ENCODE measurements around the gene ANKRD10.

ANKRD10 gene

DNA sequence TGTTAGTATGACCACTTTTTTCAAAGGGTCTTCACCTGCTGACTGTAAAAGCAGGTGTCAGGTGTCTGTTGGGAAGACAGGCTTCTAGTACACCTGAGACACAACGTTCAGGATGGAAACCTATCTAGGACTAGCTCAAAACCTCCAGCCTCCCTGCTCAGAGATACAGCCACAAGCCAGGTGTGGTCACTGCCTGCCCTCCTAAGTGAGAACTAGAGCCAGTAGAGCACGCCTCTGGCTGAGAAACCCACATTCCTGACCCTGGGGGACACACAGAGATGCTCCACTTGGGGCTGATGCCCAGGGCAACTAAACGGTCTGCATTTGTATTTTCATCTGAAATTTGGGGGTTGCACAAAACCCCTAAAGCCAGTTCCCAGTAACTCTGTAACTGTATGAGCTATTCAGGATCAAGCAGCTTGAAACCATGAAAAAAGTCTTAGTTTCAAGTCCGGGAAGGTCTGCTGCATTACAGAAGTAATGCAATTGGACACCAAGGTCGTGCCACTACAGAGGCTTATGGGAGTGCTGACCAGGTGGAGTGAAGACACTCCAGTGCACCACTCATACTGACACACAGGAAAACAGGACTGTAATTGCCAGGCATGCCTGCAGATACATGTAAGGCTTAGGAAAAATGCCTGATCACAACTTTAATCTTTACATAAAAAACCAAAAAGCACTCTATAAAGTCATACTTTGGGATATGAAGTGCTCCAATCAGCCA is 27.8 kb downstream of the ANKRD10 start:
- no peak for DNase-seq (ENCODE audit: low read depth in 2 of 3, low spot score in 2 of 3)

DNA sequence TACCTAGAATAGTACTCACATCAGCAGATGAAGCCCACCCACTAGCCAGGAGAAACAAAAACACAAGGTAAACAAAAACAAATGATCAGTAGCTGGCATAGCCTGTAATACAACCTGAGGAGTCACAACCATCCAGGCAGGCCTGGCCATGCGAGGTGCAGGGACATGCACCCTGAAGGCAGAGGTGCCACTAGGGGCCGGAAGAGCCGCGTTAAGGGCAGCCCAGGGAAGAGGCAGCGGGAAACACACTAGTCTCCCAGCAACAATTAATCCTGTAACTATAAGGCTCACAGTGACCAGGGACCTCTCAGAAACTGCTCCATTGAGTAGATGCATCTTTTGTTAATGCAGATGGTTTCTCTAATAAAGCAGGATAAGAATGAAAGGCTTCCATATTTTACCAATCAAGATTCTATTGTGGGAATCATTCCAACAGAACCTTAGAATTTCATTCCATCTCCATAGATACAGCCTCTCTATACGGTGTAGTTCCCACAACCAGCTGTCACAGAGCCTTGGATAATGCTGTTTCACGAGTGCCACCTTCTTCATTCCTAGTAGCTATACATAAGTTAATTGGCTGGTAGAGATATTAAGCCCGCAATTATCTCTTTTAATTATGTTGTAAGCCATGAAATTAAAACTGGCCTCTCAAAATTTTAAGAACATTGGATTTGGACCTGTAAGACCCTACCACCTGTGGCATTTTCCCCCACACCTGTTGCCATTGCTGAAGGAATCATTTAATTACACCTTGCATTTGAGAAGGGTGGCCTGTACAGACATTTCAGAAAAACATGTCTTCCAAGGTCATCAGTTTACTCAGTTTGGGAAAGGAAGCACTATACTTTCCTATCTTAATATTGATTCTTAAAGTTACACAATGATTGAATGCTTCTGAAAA is 28.7 kb downstream of the ANKRD10 start:
- DNase-seq (ENCODE audit: low read depth in 2 of 3, low spot score in 2 of 3): no peak

DNA sequence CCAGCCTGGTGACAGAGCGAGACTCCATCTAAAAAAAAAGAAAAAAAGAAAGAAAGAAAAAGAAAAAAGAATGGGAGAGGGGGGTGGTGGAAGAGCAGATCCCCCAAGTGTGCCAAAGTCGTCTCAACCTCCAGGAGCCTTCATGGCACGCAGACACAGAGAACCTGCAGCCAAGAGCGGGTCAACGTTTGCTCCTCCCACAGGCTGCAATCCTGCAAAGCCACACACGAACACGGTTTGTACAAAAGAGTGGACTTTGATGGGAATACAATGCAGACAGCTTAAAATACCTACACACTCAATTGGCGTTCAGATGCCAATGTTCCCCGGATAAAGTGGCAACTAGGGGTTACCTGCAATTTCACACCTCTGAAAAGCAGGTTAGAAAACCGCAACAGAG is 29.4 kb downstream of the ANKRD10 start:
- DNase-seq (ENCODE audit: low read depth in 2 of 3, low spot score in 2 of 3): no peak

DNA sequence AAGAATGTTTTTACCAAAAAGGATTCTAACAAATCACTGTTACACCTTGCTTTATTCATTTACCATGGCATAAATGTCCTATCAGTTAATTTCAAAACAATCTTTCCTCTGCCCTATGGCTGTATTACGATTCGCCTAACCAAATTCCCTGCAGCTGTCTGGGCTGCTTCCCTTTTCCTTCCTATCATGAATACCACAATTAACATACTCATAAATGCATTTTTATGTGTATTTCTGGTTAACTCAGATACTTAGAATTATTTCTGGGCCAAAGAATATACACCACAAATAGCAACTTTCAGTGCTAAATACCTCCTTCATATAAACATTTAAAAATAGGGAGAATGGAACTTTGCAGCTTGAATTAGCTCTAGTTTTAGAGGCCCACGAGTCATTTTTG is 30.4 kb downstream of the ANKRD10 start:
- DNase-seq (ENCODE audit: low read depth in 2 of 3, low spot score in 2 of 3): no peak

DNA sequence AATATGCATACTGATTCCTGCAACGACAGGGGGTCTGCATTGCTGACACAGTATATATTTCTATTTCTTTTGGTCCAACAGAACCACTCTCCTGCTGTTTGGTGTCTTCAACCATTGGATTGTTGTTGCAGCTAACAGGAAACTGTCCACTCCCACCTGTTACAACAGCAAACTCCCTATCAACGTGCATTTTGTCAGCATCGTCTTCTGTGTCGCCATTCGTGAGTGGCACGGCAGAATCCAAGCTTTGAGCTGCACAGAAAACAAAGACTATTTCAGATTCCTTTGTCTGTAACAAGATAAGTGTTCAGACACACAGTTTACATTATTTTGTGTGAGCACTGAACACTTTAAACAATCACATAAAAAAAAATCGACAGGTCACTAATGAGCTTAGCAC is 31.3 kb downstream of the ANKRD10 start:
- DNase-seq (ENCODE audit: low read depth in 2 of 3, low spot score in 2 of 3): no peak

DNA sequence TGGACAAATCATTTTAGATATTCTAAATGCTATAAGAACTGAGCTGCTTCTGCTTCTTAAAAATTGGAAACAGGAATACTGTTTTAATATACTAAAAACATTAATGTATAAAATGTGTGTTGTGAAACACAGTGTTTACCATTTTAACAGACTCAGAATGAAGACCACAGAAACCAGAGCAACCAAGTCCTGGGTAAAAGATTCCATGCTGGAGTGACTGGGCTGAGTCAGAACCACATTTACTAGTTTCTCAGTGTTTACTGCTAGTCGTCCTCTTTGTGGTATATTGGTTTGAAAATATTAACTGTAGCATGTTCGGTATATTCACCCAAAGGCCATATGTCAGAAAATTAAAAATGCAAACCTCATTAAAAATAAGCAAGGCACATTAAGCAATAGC is 31.9 kb downstream of the ANKRD10 start:
- DNase-seq (ENCODE audit: low read depth in 2 of 3, low spot score in 2 of 3): no peak

DNA sequence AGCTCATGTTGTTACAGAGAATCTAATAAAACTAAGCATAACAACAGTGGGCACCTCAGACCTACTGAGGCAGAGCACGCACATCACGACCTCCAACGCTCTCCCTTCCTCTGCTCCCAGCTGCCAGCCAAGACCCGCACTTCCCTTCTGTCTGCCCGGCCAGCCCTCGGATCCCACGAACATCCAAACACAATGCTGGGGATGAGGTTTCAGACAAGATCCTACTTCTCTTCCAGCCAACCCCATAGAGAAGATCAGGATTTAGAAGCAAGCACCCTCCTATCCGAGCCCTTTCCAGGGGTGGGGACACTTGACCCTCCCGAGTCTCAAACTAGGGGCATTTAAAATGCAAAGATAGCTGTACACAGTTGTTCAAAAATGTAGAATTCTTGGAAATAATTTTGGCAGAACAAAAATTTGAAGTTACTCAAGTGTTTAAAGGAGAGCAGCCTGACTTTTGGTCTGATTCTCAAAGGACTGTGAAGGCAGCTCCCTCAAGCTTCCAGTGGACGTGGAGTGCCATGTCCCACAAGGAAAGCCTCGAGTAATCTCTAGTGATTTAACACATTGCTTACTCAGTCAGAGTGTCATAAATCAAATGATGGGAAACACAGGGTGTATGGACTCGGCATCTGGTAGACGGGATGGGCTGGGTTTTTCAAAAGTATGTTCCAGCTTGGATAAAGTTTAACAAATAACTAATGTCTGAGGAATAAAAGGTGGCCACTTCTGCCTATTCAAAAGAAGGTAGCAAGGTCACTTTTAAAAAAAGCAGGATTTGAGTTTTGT is 32.8 kb downstream of the ANKRD10 start:
- no peak for DNase-seq (ENCODE audit: low read depth in 2 of 3, low spot score in 2 of 3)

DNA sequence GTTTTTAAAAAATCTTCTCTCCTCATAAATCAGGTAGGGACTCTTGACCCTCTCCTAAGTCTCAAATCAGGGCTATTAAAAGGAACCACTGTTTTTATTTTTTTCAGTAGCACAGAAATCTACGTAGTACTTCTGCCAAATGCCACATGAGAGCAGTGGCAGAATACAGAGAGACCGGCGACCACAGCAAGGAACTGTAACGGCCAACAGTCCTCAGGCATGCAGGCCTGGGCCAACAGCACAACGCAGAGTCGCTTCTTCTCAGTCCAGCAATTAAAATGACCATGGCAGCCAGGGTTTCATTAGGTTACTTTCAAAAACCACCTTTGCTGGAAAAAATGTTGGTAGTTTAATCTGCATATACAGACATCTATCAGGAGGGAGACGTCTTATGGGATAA is 34.2 kb downstream of the ANKRD10 start:
- DNase-seq (ENCODE audit: low read depth in 2 of 3, low spot score in 2 of 3): no peak

DNA sequence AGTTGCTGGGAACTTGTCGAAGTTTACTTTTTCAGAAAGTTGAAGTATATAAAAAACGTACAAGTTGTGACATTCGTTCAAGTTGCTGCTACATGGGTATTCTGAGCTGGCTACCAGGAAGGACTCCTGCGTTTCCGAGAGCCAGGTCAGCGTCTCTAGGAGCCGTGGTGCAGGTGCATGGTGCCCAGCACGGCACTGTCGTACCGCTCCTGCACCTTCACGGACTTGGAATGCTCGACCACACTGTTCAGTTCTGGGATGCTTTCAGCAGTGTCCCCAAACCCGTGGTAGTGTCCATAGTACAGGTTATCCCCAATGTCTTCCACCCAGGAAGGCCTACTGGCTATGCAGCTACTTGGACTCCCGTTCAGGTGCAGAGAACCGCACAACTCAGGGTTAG is 35.4 kb downstream of the ANKRD10 start:
- no peak for DNase-seq (ENCODE audit: low read depth in 2 of 3, low spot score in 2 of 3)

DNA sequence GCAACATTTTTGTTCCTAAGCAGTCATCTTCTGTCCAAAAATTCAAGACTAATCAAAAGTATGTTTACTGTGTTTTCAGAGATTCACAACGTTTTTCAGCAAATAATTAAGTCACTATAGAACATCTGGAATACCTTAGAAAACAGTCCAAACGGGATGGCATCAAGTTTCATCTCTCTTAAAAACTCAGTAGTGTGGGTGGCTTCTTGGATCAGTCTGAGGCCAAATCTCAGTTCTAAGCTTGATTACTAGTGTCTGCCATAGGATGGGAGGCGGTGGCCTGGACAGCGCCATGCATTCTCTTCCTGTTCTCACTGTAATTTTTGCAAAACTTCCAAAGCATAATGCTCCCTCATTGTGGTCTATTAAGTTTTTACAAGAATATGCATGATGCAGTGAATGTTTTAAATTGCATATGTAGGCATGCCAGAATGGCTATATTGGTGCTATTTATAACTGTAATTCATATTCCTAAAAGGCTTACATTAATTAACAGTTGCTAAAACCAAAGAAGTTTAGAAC is 37.1 kb downstream of the ANKRD10 start:
- no peak for DNase-seq (ENCODE audit: low read depth in 2 of 3, low spot score in 2 of 3)

DNA sequence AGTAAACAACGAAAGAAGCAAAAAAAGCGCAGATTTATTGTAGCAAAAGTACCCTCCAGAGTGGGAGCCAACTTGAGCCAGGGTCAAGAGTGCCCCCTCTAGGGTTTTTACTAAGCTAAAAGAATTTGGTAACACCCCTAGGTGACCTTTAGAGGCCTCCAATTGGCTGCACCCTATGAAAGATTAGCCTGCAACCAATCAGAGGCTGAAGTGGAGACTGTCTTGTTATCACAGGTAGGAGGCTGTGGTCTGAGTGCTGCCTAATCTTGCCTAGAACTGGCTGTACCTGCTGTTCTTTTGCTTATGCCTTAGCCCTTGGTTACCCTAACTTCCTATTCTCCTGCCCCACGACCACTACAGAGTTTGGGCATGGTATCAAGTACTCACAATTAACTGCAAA is 38.3 kb downstream of the ANKRD10 start:
- DNase-seq (ENCODE audit: low read depth in 2 of 3, low spot score in 2 of 3): no peak

DNA sequence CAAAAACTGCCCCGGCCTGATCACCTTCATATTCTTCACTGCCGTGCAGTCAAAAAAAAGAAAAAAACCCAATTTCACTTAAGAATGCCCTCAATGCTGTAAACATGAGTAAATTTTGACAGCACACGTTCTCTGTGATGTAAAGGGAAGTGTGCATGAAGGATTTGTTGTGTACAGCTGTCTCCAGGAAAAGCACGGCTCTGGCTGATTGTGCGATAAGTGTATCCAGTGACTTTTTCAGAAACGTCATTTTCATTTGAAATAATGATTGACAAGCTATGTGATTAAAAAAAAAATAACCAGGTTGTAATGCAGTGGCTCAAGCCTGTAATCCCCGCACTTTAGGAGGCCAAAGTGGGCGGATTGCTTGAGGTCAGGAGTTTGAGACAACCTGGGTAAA is 39.6 kb downstream of the ANKRD10 start:
- DNase-seq (ENCODE audit: low read depth in 2 of 3, low spot score in 2 of 3): no peak

DNA sequence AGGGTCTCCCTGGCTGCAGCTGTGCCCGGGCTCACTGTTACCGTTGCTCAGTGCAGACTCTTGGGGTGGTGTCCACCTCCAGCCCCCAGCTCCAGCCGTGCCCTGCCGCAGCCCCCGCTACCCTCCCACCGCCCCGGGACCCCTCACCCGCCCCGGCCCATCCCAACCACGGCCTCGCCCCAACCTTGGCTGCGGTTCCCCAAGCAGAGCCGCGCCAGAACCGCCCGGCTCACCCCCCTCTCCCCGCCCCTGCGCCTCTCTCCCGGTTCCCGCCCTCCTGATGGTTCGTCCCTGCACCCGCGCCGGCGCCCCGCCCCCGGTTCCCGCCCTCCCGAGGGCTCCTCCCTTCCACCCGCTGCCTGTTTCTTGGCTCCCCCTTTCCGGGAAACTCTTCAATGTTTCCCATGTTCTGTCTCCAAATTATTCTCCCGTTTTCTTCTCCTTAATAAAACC is 40.3 kb downstream of the ANKRD10 start:
- DNase-seq (ENCODE audit: low read depth in 2 of 3, low spot score in 2 of 3): peak; percentile 31 to 40 (median 36)

DNA sequence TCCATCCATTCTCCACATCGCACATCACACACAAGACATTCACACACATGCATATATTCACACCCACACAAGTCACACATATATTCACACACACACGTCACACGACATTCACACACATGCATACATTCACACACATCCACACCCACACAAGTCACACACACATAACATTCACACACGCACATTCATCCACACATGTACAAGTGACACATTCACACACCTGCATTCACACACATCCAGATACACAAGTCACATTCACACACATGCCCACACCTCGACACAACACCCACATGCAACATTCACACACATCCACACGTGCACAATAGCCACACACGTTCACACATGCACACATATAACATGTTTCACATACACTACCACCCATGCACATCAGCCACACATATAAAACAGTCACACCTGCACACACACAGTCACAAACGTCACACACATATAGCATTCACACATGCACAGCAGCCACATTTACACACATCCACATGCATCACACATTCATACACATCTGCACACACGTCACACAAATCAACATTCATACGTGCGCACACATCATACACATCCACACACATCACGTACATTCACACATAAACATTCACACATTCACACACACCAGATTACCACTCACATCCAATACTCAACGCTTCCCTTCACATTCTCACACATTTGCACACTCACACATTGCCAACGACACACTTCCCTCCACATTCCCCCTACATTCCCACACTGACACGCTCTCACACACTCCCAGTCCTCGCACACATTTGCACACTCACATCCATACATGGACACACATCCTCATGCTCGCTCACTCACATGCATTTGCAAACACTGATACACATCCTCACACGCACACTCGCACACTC is 41.0 kb downstream of the ANKRD10 start:
- no peak for DNase-seq (ENCODE audit: low read depth in 2 of 3, low spot score in 2 of 3)

DNA sequence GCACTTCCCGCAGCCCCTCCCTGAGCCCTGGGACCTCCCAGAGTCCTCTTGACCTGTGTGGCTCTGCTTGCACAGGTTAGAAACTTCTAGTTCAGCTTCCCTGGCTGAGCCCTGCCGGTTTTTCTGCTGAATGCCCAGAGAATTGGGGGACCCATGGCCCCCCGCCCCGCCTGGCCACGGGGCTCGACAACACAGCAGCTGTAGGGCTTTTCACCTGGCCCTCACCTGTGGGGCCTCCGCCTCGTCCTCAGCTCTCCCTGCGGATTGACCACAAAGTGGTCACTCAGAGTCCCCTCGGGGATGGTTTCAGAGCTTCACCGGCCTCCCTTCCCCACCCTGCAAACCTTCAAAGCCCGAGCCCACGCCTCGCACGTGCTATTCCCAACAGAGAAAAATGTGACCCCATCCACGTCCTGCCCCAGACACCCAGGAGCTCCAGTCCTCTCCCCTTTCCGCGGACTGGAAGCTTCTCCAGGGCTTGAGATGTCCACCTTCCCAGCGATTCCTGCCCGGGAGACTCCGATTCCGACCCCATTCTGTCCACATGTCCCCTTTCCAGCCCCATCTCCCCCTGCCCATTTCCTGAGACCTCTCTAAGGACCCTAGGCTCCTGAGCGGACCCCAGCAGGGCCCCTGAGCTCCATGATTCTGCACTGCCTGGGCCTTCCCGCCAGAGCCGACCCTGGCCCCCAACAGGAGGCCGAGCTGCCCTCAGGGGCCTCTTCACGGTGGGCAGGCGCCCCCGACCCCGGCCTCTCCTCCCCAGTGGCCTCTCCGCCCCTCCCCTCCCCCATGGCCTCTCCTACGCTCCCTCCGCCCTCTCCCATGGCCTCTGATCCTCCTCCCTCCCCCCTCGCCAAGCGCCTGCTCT is 41.9 kb downstream of the ANKRD10 start:
- DNase-seq (ENCODE audit: low read depth in 2 of 3, low spot score in 2 of 3): no peak

DNA sequence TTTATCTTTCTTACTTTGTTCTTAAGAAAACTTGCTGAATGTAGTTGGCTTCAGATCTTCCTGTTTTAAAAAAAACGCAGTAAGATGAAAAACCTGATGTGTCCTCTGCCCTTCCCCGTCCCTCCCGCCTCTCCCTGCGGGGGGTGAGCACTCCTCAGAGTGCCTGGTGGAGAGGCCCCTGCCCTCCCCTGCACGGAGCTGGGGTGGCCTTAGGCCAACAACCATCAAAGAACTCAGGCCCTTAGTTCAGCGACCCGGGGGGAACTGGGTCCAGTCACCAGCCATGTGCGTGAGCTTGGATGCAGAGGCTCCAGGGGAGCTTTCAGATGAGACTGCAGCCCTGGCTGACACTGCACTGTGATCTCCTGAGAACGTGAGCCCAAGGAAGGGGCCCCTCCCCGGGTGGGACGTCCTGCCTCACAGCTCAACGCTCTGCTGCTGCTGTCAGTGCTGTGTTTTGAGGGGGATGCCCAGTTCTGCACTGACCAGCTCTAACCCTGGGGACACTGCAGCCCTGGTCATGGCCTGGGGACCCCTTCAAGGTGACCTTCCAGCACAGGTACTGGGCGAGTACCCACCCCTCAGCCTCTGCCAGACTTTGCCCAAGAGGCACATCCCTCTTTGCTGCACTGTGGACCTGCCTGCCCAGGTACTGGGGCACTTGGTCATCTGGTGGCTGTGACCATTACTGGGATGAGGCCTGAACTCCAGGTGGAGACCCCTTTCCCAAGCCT is 42.7 kb downstream of the ANKRD10 start:
- DNase-seq (ENCODE audit: low read depth in 2 of 3, low spot score in 2 of 3): no peak

DNA sequence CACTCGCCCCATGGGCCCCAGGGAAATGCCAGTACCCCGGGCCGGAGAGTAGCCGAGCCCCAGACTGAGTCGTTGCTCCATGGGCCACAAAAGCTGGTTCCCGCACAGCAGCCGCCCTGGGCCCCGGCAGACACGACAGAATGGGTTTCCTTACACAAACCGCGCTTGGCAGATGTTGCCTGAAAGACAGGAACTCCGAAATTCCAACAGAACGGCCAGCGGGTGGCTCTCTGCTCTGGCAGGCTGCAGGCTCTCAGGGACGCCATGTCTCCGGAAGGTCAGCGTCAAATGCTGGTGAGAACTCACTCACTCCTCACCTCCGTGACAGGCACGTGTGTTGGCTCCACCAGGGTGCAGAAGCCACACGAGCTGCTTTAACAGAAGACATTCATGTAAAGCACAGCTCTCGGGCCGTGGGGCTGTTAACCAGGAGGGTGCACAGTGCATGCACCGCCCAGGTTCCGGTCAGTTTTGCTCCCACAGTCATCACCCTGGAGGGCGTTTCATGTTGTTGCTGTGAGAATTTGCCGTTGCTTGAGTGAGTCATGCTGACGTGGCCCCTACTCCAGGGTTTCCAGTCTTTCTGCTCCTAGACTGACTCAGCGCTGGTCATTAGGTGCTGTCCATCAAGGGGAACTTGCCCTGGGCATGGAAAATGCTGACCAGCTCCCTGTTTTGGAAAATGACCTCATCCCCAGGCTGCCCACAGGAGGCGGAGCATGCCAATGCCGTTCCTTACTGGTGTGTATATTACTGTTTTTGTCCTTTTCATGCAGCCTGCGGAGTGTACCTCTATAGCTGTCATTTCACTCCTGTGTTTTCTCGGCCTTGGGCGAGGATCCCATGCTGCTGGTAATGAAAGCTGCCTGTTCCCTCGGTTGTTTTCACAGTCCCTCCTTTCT is 44.8 kb downstream of the ANKRD10 start:
- no peak for DNase-seq (ENCODE audit: low read depth in 2 of 3, low spot score in 2 of 3)
